Neural progenitor cell (in vitro differentiated cells): ENCODE results near the gene UBE2J1. TPM values are rescaled to one million over a fixed set of nuclear protein-coding genes. Genes with fewer than 3 reads are reported as not detected.

ENCODE experiments used
- DNase-seq: peaks from one replicate; pipeline ENCODE4 v3.0.0-alpha.2; 2016; ENCODE audit warnings: low spot score
- H2AFZ ChIP-seq: fragments of 200-600 bp; sonication (generic); replicated peaks from 2 replicates; pipeline ENCODE4 v1.6.1; 2016; ENCODE audit warnings: antibody characterized with exemption
- H3F3A ChIP-seq: fragments of 200-600 bp; sonication (generic); 2 replicates; pipeline ENCODE4 v1.6.1; 2016; ENCODE audit warnings: antibody characterized with exemption, low read depth
- H3K27ac ChIP-seq: fragments of 200-600 bp; sonication (generic); 2 replicates; pipeline ENCODE4 v1.5.1; 2016; ENCODE audit warnings: mild to moderate bottlenecking
- H3K27me3 ChIP-seq: fragments of 200-600 bp; sonication (generic); 2 replicates; pipeline ENCODE4 v1.6.1; 2016; ENCODE audit warnings: mild to moderate bottlenecking, moderate library complexity
- H3K36me3 ChIP-seq: fragments of 200-600 bp; sonication (generic); 2 replicates; pipeline ENCODE4 v1.5.1; 2016
- H3K4me1 ChIP-seq: fragments of 200-600 bp; sonication (generic); 2 replicates; pipeline ENCODE4 v1.6.1; 2016; ENCODE audit warnings: mixed run types
- H3K4me2 ChIP-seq: fragments of 200-600 bp; sonication (generic); 2 replicates; pipeline ENCODE4 v1.6.1; 2016
- H3K4me3 ChIP-seq: fragments of 200-600 bp; sonication (generic); 2 replicates; pipeline ENCODE4 v1.5.1; 2016
- H3K79me2 ChIP-seq: fragments of 200-600 bp; sonication (generic); 2 replicates; pipeline ENCODE4 v1.6.1; 2016; ENCODE audit warnings: low read depth
- H3K9ac ChIP-seq: fragments of 200-600 bp; sonication (generic); 2 replicates; pipeline ENCODE4 v1.6.1; 2016
- H3K9me3 ChIP-seq: fragments of 200-600 bp; sonication (generic); 2 replicates; pipeline ENCODE4 v1.5.1; 2016; ENCODE audit warnings: low read depth
- H4K20me1 ChIP-seq: fragments of 200-600 bp; sonication (generic); 2 replicates; pipeline ENCODE4 v1.6.1; 2016; ENCODE audit warnings: low read depth
- H3K27ac Mint-ChIP-seq: 3 replicates; pipeline ENCODE4 v1.8.0; 2021; ENCODE audit warnings: mixed read lengths
- H3K27me3 Mint-ChIP-seq: 2 replicates; pipeline ENCODE4 v1.8.0; 2022; ENCODE audit warnings: low read depth, mild to moderate bottlenecking, inconsistent platforms, moderate library complexity, mixed read lengths; ENCODE audit not compliant: insufficient read depth
- H3K36me3 Mint-ChIP-seq: 3 replicates; pipeline ENCODE4 v1.8.0; 2021; ENCODE audit warnings: mixed read lengths
- H3K4me1 Mint-ChIP-seq: 3 replicates; pipeline ENCODE4 v1.8.0; 2021; ENCODE audit warnings: mixed read lengths
- H3K4me3 Mint-ChIP-seq: 3 replicates; pipeline ENCODE4 v1.8.0; 2021; ENCODE audit warnings: mild to moderate bottlenecking, moderate library complexity, mixed read lengths
- H3K9me3 Mint-ChIP-seq: 3 replicates; pipeline ENCODE4 v1.8.0; 2020; ENCODE audit warnings: mixed read lengths
- CTCF ChIP-seq: fragments of 200-600 bp; sonication (generic); IDR thresholded peaks from 2 replicates; pipeline ENCODE4 v1.5.1; 2017; ENCODE audit warnings: antibody characterized with exemption, mild to moderate bottlenecking
- EZH2 ChIP-seq: fragments of 200-600 bp; sonication (generic); IDR thresholded peaks from 2 replicates; pipeline ENCODE4 v1.6.1; 2017; ENCODE audit warnings: antibody characterized with exemption, mild to moderate bottlenecking, moderate library complexity
- EZH2phosphoT487 ChIP-seq: fragments of 200-600 bp; sonication (generic); IDR thresholded peaks from 2 replicates; pipeline ENCODE4 v1.6.1; 2017; ENCODE audit warnings: antibody characterized with exemption
- total RNA-seq: library from RNA; depleted of rRNA; stranded (reverse); fragments of >200 nt; gene quantifications from 2 replicates; pipeline ENCODE4 v1.2.3, GENCODE V29; 2015; ENCODE audit warnings: low replicate concordance

UBE2J1 gene
- total RNA-seq, 1 donor from 2014 or later: 43.0 TPM

GRCh38 chr6:89356642-89357170 is 4.2 kb upstream of the UBE2J1 start:
- H3K4me1 Mint-ChIP-seq: peaks cover 25% of the 10 kb centered on the region
- H3K36me3 Mint-ChIP-seq: no peaks in the 10 kb centered on the region
- peaks cover 3% of the 10 kb centered on the region for H3K27me3 Mint-ChIP-seq
- peaks cover 2% of the 10 kb centered on the region for H3K9me3 Mint-ChIP-seq
- Histone ChIP-seq H3K4me3 (no peak overlapping the region), H3K4me2 (no peak overlapping the region), H3K9ac (no peak overlapping the region), H4K20me1 (no peaks in the 10 kb centered on the region), H2AFZ (no peak overlapping the region), H3K4me1 (peaks cover 27% of the 10 kb centered on the region), H3K9me3 (no peaks in the 10 kb centered on the region), H3K27ac (no peak overlapping the region), H3K36me3 (no peaks in the 10 kb centered on the region), H3K79me2 (peaks cover 4% of the 10 kb centered on the region), H3F3A (peaks cover 38% of the 10 kb centered on the region), H3K27me3 (no peaks in the 10 kb centered on the region)
- no peak overlapping the region for H3K4me3 Mint-ChIP-seq
- no peak overlapping the region for H3K27ac Mint-ChIP-seq
- TF ChIP-seq EZH2phosphoT487 (no peak), CTCF (no peak), EZH2 (no peak)
- no peak for DNase-seq

GRCh38 chr6:89355511-89356194 is 3.1 kb upstream of the UBE2J1 start:
- Mint-ChIP-seq H3K27me3 (peaks cover 3% of the 10 kb centered on the region), H3K27ac (no peak overlapping the region), H3K9me3 (peaks cover 2% of the 10 kb centered on the region), H3K4me3 (no peak overlapping the region), H3K4me1 (peaks cover 34% of the 10 kb centered on the region), H3K36me3 (no peaks in the 10 kb centered on the region)
- no peak overlapping the region for H3K4me3 ChIP-seq
- H3K4me2 ChIP-seq: no peak overlapping the region
- DNase-seq: no peak
- TF ChIP-seq CTCF (no peak), EZH2 (no peak), EZH2phosphoT487 (no peak)
- peaks cover 44% of the 10 kb centered on the region for H3F3A ChIP-seq
- H4K20me1 ChIP-seq: no peaks in the 10 kb centered on the region
- H3K9ac ChIP-seq: no peak overlapping the region
- no peaks in the 10 kb centered on the region for H3K27me3 ChIP-seq
- no peaks in the 10 kb centered on the region for H3K36me3 ChIP-seq
- H3K27ac ChIP-seq: no peak overlapping the region
- peaks cover 15% of the 10 kb centered on the region for H3K79me2 ChIP-seq
- H3K4me1 ChIP-seq: peaks cover 32% of the 10 kb centered on the region
- H3K9me3 ChIP-seq: no peaks in the 10 kb centered on the region
- no peak overlapping the region for H2AFZ ChIP-seq

- peaks cover 34% of the 10 kb centered on the region for H3F3A ChIP-seq
- DNase-seq: peak; percentile 84
- peak overlapping the region; percentile 70 for H3K27ac Mint-ChIP-seq
Measured at GRCh38 chr6:89353702-89354392, 1.3 kb upstream of the UBE2J1 start.

More at GRCh38 chr6:89353702-89354392, 1.3 kb upstream of the UBE2J1 start:
- Histone ChIP-seq H3K4me2 (peak overlapping the region; percentile 86), H4K20me1 (no peaks in the 10 kb centered on the region), H3K27ac (peak overlapping the region; percentile 45), H2AFZ (no peak overlapping the region), H3K9ac (no peak overlapping the region), H3K79me2 (peaks cover 32% of the 10 kb centered on the region), H3K27me3 (no peaks in the 10 kb centered on the region), H3K4me3 (peak overlapping the region; percentile 64), H3K36me3 (no peaks in the 10 kb centered on the region), H3K9me3 (no peaks in the 10 kb centered on the region), H3K4me1 (peaks cover 22% of the 10 kb centered on the region)
- H3K4me1 Mint-ChIP-seq: peaks cover 40% of the 10 kb centered on the region
- peaks cover 2% of the 10 kb centered on the region for H3K9me3 Mint-ChIP-seq
- TF ChIP-seq CTCF (no peak), EZH2 (no peak), EZH2phosphoT487 (no peak)
- H3K36me3 Mint-ChIP-seq: peaks cover 4% of the 10 kb centered on the region
- H3K4me3 Mint-ChIP-seq: peak overlapping the region; percentile 84
- H3K27me3 Mint-ChIP-seq: peaks cover 3% of the 10 kb centered on the region
